Right lobe of liver (tissue), 6 donors: ENCODE data around the gene REEP2. TPM values are rescaled to one million over a fixed set of nuclear protein-coding genes. Genes with fewer than 3 reads are reported as not detected.

Experiments used
- ATAC-seq, 4 donors: fragments of 200-7000 bp; cut with Tn5 transposase; one replicate each; pipeline ENCODE4 v1.9.1; 2020; ENCODE audit warnings: mild to moderate bottlenecking in 4 of 4, moderate library complexity in 4 of 4
- DNase-seq, 3 donors: peaks; one replicate each; pipeline ENCODE4 v3.0.0-alpha.2; 2020
- H3K27ac ChIP-seq, 3 donors: fragments of 200-600 bp; one replicate each; pipeline ENCODE4 v1.8.0; 2022
- H3K27me3 ChIP-seq, 2 donors: fragments of 200-600 bp; one replicate each; pipeline ENCODE4 v1.8.0; 2022
- H3K36me3 ChIP-seq, 4 donors: fragments of 200-600 bp; sonication (generic) in 1 of 4; one replicate each; pipeline versions ENCODE4 v1.5.1 to v1.8.0; 2017 to 2022; ENCODE audit warnings: control low read depth in 1 of 4
- H3K4me1 ChIP-seq, 4 donors: fragments of 200-600 bp; sonication (generic) in 1 of 4; one replicate each; pipeline versions ENCODE4 v1.5.1 to v1.8.0; 2017 to 2022; ENCODE audit warnings: control low read depth in 1 of 4
- H3K4me3 ChIP-seq, 3 donors: fragments of 200-600 bp; one replicate each; pipeline ENCODE4 v1.8.0; 2022
- H3K9me3 ChIP-seq, 4 donors: fragments of 200-600 bp; sonication (generic) in 1 of 4; one replicate each; pipeline versions ENCODE4 v1.5.1 to v1.8.0; 2017 to 2022; ENCODE audit warnings: control low read depth in 1 of 4
- POLR2A ChIP-seq: fragments of 450-650 bp; IDR thresholded peaks from one replicate; pipeline ENCODE4 v1.6.1; 2017; ENCODE audit warnings: antibody characterized with exemption, mild to moderate bottlenecking
- WGBS: methylation state at CpG from one replicate; pipeline ENCODE4 v1.1.6; 2018; ENCODE audit warnings: low coverage, low lambda C conversion rate; ENCODE audit not compliant: insufficient coverage; ENCODE audit errors: missing lambda C conversion rate; 5-methylcytosine and 5-hydroxymethylcytosine counted together
- intact Hi-C, 2 donors: fragments of 100-400 bp; cut with DNase I; formaldehyde crosslinking; loops; one replicate each; pipeline versions ENCODE4 v1.11.2 to v1.14.1; 2022
- total RNA-seq, 6 experiments: library from RNA; depleted of rRNA in 2 of 6; stranded (reverse); fragments of >200 nt in 2 of 6; fragmentation: NEBNext Ultra II Directional in 3 of 6; extraction: Animal tissue kit (Norgen Biotek cat#: 25700) in 3 of 6; gene quantifications; one replicate each; pipeline versions ENCODE4 v1.1.0 to v1.2.4, GENCODE V29; 2016 to 2023
- TF ChIP-seq, protein P1 (sequence below), 4 donors: fragments of 200-600 bp in 3 of 4; fragments of 450-650 bp in 1 of 4; IDR thresholded peaks; one replicate each; pipeline versions ENCODE4 v1.5.1 to v1.8.0; 2016 to 2022; ENCODE audit warnings: antibody characterized with exemption in 4 of 4, mild to moderate bottlenecking in 2 of 4
- donor health status: DM: no; HTN: yes; CAD: no.
- donor health status: DM: no; HTN: no; CAD: no.
- donor health status: DM: no; HTN: no; CAD: no.
- donor health status: DM: no; HTN: yes; CAD: no.
- donor health status: DM: no; HTN: yes; CAD: no.

Gene REEP2
- total RNA-seq, 6 experiments from 2014 or later, result not detected

DNA sequence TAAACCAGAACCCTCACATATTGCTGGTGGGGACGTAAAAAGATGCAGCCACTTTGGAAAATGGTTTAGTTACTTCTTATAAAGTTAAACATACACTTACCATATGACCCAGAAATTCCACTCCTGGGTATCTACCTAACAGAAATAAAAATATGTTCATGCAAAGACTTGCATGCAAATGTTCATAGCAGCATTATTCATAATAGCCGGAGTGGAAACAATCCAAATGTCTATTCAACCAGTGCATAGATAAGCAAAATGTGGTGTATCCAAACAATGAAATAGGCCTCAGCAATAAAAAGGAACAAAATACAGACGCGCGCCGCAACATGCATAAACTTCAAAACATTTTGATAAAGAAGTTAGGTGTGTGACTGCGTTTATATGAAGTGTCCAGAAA, 38.1 kb downstream of the REEP2 start:
- Histone ChIP-seq H3K27ac (no peak overlapping the region), H3K4me3 (no peak overlapping the region), H3K27me3 (no peaks in the 10 kb centered on the region), H3K4me1 (peaks cover 0 to 6% (median 0%) of the 10 kb centered on the region in 4 donors), H3K9me3 (no peaks in the 10 kb centered on the region), H3K36me3 (no peaks in the 10 kb centered on the region)
- ATAC-seq (no peak), DNase-seq (no peak)
- WGBS, result 87% methylated on average over 7 of the region's 7 CpGs
- intact Hi-C loops, result no loop called here
- TF ChIP-seq, protein P1, sequence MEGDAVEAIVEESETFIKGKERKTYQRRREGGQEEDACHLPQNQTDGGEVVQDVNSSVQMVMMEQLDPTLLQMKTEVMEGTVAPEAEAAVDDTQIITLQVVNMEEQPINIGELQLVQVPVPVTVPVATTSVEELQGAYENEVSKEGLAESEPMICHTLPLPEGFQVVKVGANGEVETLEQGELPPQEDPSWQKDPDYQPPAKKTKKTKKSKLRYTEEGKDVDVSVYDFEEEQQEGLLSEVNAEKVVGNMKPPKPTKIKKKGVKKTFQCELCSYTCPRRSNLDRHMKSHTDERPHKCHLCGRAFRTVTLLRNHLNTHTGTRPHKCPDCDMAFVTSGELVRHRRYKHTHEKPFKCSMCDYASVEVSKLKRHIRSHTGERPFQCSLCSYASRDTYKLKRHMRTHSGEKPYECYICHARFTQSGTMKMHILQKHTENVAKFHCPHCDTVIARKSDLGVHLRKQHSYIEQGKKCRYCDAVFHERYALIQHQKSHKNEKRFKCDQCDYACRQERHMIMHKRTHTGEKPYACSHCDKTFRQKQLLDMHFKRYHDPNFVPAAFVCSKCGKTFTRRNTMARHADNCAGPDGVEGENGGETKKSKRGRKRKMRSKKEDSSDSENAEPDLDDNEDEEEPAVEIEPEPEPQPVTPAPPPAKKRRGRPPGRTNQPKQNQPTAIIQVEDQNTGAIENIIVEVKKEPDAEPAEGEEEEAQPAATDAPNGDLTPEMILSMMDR (IDR thresholded peaks at IDR 0.05), result no peak
- no peak for TF ChIP-seq POLR2A

- 48% methylated on average over 4 of the region's 4 CpGs for WGBS
- ATAC-seq (no peak), DNase-seq (no peak)
- no peak overlapping the region for H3K4me3 ChIP-seq
- H3K9me3 ChIP-seq, result no peaks in the 10 kb centered on the region
- H3K27ac ChIP-seq, result no peak overlapping the region
- H3K36me3 ChIP-seq, result no peaks in the 10 kb centered on the region
- no peak for TF ChIP-seq POLR2A
- TF ChIP-seq, protein P1 (IDR thresholded peaks at IDR 0.05), result no peak
- H3K4me1 ChIP-seq, result no peaks in the 10 kb centered on the region
- H3K27me3 ChIP-seq, result no peaks in the 10 kb centered on the region
- intact Hi-C loops, result no loop called here
These were observed 43.8 kb downstream of the REEP2 start for GRCh38 chr5:138482638-138483037.

DNA sequence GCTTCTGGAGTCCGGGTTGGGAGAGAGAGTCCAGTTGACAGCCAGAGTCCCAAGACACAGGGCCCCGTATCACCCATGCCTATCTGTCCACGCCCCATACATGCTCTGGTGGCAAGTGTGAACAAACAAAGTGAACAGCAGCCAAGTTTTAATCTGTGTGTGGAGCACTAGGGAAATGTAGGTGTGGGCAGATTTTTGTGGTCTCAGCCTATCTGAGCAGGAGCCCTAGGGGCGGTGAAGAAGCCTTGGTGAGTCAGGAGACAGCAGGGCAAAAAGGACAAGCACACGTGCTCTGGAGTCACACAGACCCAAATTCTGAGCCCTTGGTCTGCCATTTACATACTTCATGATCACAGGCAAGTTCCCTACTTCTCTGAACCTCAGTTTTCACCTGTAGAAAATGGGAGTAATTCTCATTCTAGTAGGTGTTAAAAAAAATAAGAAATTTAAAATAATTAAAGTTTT, 49.7 kb downstream of the REEP2 start:
- no peak for ATAC-seq
- Histone ChIP-seq H3K27ac (no peak overlapping the region), H3K9me3 (no peaks in the 10 kb centered on the region), H3K4me3 (no peak overlapping the region), H3K4me1 (peaks cover 0 to 9% (median under 1%) of the 10 kb centered on the region in 4 donors), H3K27me3 (no peaks in the 10 kb centered on the region), H3K36me3 (no peaks in the 10 kb centered on the region)
- no peak for TF ChIP-seq POLR2A
- TF ChIP-seq, protein P1 (IDR thresholded peaks at IDR 0.05), result no peak
- no peak for DNase-seq
- intact Hi-C loops, result no loop called here
- WGBS, result 75% methylated on average over 2 of the region's 5 CpGs

DNA sequence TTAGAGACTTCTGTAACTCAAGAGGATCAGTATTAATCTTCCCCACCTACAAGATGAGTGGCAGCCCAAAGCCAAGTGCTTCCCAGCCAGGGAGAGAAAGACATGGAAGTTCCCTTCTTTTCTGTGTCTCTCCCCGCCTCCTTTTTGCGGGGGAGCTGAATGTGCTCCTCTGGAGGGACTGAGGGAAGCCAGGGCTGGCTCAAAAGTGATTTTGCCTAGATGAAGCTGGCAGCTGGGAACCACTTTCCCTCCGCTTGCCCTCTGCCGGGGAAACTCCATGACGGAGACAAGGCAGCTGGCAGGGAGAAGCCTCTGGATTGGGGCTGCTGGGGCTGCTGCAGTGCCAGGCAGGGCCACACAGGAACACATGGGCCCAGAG, 50.8 kb downstream of the REEP2 start:
- Histone ChIP-seq H3K9me3 (no peaks in the 10 kb centered on the region), H3K4me3 (no peak overlapping the region), H3K4me1 (peaks cover 0 to 19% (median 6%) of the 10 kb centered on the region in 4 donors), H3K27ac (no peak overlapping the region), H3K36me3 (no peaks in the 10 kb centered on the region), H3K27me3 (no peaks in the 10 kb centered on the region)
- TF ChIP-seq, protein P1 (IDR thresholded peaks at IDR 0.05), result no peak
- TF ChIP-seq POLR2A, result no peak
- DNase-seq (no peak), ATAC-seq (no peak)
- intact Hi-C loops, result no loop called here
- WGBS, result no CpG with 5 or more reads among the region's 5 CpGs
